ENCODE results near the gene GMCL2.
"Not testable (repeated sequence)": the region's sequence is repeated elsewhere in the genome, so short reads cannot be mapped to it uniquely, and the experiment has no call there.

GMCL2 gene

DNA sequence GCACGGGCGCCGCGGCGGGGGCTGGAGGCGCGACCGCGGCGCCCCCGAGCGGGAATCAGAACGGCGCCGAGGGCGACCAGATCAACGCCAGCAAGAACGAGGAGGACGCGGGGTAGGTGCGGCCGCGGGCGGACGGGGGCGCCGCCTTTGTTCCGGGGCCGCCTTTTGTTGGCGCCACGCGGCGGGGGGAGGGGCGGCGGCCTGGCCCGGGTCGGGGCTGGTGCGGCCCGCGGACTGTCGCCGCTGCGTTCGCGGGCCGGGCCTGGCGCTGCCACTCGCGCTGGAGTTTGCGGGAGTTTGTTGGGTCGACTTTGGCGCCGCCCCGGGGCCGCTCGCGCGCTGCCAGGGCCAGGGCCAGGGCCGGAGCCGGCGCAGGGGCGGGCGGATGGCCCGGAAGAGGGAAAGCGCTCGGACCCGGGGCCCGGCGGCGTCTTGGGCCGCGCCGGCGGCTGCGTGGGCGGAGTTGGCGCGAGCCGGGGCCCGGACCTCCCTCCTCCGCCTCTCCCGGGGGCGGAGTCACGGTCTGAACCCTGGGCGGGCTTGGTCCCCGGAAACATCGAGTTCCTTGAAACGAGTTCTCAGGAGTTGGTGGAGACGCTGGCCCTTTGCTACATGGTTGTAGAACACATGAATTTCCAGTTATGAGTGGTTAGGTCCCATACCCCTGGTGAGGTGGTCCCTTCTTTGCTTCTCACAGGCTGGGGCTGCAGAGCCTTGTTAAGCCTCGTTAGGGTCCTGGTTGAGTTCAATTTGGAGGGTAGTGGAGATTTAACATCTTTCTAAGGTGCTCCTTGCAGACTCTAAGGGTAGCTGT is 18.0 kb upstream of the GMCL2 start:
- peak; percentile 84 to 85 for DNase-seq

DNA sequence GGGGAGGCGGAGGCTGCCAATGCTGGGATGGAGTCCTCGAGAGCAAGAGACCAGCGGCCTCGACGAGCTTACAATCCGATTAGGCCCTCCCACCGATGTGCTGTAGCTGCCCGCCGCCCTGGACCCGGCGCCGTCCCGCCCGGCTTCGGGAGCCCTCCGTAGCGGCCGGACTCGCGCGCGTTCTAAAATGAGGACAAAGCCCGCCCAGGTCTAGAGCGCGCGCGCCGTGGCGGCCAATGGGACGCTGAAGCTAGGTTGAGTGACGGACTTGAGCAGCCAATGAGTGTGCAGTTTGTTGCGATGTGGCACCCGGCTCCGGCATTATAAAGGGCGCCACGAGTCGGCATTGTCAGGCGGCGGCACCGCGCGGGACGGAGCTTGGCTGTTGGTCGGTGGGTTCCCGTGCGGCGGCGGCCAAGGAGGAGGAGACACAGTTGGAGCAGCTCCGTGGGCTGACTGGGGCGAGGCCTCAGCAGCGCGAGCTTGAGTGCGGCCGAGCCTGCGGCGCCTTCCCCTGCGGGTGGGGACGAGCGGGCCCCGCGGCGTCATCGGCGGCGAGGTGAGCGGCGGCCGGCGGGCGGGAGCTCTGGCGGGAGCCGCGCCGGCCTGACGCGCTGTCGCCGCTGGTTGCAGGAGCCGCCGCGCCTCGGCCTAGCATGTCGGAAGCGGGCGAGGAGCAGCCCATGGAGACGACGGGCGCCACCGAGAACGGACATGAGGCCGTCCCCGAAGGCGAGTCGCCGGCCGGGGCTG is 17.2 kb upstream of the GMCL2 start, which contains the start of gene HNRNPAB:
Gene HNRNPAB, plus strand, starts transcription at position 352 of the 753 bp plus-strand sequence. Its CDS starts 305 bp downstream, at position 657.
- DNase-seq, result peak; percentile 96 to 97

DNA sequence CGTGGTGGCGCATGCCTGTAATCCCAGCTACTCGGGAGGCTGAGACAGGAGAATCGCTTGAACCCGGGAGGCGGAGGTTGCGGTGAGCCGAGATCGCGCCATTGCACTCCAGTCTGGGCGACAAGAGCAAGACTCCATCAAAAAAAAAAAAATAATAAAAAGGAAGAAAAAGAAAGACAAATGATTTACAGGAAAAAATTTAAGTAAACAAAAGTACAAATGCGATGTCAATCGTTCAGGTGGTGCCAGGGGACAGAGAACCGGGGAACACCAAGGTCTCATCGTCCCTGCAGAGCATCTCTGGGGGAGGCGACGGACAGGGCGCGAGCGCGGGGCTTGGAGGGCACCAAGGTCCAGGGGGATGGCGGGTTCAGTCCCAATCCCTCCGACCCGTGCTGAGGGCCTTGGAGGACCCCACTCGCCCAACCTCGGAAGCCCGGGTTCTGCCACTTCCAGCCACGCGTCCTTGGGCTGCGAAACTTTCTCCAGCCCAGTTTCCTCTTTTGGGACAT is 16.6 kb upstream of the GMCL2 start:
- DNase-seq, result no peak

DNA sequence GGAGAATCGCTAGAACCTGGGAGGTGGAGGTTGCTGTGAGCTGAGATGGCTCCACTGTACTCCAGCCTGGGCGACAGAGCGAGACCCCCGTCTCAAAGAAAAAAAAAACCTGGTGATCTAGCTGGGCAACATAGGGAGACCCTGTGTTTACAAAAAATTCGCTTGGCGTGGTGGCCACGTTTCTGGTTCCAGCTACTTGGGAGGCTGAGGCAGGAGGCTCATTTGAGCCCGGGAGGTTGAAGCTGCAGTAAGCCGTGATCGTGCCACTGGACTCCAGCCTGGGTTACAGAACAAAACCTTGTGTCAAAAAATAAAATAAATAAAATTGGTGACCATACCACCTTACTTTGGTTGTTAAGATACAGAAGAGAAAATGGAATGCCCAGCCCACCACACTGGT is 15.4 kb upstream of the GMCL2 start:
- no peak for DNase-seq

DNA sequence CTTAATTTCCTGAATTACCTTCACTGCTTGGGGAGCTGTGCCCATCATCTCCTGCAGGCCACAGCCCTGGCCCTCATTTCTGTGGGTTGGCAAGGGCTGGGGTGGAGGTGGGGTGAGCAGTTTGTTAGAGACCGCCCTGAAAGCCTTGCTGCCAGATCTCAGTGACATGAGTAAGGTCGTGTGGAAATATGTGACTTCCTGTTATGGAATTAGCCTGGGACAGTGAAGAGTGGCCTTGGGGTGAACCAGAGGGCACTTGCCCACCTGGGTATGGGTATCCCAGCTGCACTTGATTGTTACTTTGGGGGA is 14.7 kb upstream of the GMCL2 start:
- peak; percentile 63 to 73 for DNase-seq

DNA sequence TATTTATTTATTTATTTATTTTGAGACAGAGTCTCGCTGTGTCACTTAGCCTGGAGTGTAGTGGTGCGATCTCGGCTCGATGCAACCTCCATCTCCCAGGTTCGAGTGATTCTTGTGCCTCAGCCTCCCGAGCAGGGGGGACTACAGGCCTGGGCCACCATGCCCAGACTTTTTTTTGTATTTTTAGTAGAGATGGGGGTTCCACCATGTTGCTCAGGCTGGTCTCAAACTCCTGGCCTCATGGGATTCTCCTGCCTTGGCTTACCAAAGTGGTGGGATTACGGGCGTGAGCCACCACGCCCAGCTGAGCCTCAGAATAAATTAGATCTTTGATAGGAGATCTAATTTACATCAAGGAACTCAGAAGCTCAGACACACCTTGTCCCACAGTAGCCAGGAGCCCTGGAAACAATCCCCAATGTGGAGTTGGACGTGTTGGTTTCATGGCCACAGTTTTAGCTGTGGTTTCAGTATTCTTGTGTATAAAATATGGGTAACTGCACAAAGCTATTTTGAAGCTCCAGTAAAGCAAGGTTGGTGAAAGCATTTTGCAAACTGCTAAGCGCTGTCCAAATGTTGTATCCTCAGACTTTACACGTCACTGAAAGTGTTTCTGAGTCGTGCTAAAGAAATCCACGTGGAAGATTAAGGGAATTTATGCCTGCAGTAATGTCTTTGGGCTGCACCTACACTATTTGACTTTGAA is 14.2 kb upstream of the GMCL2 start:
- no peak for DNase-seq

DNA sequence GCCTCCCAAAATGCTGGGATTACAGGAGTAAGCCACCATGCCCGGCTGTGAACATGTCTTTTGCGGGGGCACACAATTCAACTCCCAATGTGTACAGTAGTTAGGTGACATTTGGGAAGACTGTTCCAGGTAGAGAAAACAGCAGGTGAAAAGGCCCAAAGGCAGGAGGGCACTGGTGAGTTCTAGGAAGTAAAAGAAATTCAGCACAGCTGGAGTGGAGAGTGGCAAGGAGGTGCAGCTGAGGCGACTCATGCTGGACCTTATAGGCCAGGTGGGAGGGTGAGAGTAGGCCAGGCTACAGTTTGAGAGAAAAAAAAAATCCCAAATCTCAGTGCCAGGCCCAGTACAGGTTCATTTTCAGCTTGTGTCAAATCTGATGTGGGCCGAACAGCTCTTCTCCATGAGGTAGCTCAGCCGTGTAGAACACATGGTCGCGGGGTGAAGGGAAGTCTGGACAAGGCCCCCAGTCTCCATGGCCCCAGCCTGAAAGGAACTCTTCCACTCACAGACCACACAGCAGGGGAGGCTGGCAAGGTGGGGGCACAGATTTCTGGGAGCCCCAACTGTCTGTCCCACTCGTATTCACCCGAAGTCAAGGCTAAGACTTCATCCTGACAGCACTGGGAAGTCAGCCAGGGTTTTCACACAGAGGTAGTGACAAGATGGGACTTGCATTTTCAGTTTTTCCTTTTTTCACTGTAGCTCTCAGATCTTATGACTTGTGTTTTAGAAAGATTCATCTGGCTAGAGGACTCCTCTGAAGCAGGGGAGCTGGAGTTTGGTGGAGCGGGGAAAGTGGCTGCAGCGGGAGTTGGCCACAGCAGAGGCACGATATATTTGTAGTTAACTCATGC is 12.6 kb upstream of the GMCL2 start:
- DNase-seq, result no peak

DNA sequence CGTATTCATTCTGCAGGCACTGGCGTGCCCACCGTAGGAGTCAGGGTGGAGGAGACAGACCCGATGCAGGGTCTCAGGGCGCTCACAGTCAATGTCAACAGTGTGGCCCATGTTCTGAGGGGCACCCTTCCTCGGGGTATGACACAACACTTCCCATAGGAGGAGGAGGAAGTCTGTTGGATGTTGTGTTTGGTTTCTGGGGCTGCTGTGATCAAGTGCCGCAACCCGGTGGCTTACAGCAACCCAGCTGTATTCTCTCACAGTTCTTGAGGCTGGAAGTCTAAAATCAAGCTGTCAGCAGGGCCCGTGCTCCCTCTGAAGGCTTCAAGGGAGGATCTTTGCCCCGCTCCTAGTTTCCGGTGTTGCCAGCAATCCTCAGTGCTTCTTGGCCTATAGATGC is 11.5 kb upstream of the GMCL2 start:
- peak; percentile 37 to 61 for DNase-seq

DNA sequence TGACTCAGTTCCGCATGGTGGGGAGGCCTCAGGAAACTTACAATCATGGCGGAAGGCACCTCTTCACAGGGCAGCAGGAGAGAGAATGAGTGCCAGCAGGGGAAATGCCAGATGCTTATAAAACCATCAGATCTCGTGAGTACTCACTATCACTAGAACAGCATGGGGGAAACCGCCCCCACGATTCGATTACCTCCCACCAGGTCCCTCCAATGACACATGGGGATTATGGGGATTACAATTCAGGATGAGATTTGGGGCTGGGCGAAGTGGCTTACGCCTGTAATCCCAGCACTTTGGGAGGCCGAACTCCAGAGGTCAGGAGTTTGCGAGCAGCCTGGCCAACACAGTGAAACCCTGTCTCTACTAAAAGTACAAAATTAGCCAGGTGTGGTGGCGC is 11.0 kb upstream of the GMCL2 start:
- DNase-seq, result not testable (repeated sequence)

DNA sequence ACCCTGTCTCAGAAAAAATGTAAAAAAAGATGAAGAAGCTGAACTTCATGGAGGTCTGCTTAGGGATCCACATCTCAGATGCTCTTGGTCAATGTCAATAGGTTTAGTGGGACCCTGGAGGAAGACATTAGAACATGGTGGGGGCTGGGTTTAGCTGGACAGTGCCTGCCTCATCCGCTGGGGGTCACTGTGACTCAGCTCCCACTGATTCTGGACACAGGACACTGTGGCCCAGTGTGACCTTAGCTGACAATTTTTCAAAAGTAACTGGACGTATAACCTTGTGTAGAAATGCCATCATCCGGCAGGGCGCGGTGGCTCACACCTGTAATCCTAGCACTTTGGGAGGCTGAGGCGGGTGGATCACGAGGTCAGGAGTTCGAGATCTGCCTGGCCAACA is 9.8 kb upstream of the GMCL2 start:
- no peak for DNase-seq

DNA sequence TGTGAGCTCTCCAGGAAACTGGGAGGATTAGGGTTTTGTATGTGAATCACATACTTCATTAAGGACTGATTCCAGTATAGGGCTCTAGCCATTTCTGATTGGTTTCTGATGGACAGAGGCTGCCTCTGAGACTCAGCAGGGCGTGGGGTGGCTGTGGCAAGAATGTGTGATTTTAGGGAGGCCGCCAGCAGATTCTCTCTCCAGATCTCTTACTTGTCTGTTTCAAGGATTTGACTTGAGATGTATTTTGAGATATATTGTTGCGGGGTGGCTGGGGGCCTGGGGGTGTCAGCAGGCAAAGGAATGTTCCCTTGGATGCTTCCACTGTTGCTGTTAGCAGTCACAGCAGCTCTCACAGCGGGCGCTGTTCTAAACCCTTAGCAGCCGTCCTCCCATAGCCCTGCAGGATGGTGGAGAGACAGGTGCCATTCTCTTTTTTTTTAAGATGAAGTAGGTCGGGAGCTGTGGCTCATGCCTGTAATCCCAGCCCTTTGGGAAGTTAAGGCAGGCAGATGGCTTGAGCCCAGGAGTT is 9.2 kb upstream of the GMCL2 start:
- DNase-seq, result no peak

DNA sequence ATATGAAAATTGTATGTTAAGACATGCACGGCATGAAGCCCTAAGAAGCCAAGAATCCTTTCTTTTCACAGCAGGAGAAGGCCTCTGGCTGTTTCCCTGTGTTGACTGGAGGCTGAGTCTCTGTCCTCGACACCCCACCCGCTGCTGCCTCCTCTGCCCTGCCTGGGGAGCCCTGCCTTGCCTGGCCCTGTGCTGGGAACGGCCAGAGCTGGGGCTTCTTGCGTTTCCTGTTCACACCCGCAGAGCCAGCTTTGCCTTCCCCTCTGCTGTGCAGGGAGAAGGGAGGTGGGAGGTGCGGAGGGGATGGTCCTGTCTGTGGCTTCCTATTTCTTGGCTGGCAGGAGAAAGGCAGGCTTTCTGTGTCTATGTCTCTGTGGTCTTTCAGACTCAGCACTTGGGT is 6.9 kb upstream of the GMCL2 start:
- DNase-seq, result peak; percentile 28 to 54

DNA sequence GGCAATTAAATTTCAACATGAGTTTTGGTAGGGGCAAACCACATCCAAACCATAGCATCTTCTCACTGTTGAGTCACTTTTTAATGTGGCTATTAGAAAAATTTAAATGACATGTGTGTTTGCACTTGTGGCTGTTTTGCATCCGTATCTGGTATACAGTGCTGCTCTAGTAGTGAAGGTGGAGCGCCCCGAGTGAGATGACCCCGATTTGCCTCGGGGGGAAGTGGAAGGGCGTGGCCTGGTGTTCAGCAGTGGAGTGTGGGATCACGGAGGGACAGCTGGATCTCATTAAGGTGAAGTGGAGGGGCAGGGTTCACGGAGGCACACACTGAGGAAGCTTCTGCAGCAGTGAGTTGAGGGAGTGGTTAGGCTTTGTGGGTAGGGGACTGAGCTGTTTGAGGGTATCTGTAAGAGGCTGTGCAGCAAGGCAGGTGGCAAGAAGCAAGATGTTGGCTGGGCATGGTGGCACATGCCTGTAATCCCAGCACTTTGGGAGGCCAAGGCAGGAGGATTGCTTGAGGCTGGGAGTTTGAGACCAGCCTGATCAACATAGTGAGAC is 6.2 kb upstream of the GMCL2 start:
- no peak for DNase-seq

DNA sequence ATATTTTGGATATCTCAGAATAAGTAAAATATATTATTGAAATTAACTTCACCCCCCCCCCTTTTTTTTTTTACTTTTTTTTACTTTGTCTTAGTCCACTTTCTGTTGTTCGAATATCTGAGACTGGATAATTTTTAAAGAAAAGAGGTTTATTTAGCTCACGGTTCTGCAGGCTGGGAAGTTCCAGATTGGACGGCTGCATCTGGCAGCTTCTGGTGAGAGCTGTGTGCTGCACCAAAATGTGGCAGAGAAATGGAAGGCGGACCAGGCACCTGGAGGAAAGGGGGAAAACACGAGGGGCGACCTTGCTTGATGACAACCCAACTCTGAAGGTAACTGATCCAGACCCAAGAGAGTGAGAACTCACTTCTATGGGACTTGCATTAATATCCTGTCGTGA is 5.6 kb upstream of the GMCL2 start:
- no peak for DNase-seq

DNA sequence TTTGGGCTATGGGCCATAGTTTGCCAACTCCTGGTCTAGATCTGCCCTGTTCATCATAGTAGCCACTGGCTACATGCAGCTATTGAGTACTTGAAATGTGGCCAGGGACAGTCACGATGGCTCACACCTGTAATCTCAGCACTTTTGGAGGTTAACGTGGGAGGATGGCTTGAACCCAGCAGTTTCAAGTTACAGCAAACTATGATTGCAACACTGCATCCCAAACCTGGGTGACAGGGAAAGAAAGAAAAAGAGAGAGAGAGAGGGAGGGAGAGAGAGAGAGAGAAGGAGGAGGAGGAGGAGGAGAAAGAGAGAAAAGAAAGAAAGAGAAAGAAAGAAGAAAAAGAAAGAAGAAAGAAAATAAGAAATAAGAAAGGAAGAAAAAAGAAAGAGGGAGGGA is 5.1 kb upstream of the GMCL2 start:
- DNase-seq, result no peak

DNA sequence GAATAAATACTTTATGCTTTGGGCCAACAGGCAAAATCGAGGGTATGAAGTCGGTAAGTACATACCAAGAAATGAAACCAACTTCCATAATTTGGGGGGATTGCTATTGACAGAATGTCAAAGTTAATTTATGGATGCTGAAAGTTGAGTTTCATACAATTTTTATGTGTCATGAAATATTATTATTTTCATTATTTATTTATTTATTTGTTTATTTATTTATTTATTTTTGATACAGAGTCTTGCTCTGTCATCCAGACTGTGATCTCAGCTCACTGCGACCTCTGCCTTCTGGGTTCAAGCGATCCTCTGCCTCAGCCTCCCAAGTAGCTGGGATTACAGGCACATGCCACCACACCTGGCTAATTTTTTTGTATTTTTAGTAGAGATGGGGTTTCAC is 4.5 kb upstream of the GMCL2 start:
- no peak for DNase-seq

DNA sequence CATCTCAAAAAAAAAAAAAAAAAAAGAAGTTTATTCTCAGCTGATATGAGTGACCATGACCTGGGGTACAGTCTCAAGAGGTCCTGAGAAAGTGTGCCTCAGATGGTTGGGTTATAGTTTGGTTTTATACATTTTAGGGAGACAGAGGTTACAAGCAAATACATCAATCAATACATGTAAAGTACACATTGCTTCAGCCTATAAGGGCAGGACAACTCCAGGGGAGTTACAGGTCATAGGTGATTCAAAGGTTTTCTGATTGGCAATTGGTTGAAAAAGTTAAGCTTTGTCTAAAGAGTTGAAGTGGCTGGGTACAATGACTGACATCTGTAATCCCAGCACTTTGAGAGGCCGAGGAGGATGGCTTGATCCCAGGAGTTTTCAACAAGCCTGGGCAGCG is 2.3 kb upstream of the GMCL2 start:
- DNase-seq, result no peak

DNA sequence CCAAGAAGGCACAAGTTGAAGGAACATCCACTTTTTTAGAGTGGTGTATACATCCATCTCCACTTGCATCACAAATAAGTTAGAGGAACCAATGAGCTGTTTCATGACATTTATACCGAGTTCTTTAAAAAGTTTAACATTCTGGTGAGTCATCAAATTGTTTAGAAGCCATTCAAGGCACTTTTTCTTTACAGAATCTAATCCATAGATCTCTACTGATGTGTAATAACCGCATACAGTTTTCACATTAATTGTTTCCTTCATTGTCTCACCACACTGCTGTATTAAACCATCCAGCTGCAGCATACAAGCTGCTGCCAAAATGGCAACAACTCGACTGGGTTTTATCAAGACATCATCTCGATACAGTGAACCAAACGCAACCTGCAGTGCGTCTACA is 744 bp downstream of the GMCL2 start:
- peak; percentile 16 to 55 for DNase-seq

DNA sequence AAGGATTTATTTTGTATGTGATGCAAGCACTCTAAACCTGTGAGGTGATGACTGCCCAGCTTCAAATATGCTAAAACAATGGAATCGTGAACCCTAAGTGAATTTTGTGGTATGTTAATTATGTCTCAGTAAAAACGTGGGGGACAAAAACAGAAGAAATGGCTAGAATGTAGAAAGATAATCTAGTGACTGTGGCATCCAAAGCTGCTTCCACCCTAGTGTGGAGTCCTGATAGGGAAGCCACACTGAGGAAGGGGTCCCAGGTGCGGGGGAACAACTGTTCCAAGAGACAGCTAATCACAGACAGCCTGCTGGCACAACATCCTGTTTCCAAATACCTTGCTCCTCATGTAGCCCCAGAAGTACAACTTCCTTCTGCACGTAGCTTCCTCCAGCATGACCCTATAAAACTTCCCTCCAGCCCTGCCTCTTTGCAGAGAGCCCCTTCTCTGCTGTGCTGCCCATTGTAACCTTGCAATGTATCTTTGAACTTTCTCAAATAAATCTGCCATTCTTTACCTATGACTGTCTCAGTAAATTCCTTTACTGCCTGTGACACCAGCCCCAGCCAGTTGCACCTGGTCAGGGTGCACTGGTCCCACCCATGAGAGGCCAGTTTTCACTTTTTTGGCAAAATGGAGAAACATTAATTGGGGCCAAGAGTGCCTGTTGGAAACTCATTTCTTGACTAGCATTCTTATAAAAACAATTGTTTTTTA is 4.9 kb downstream of the GMCL2 start:
- peak; percentile 45 to 60 for DNase-seq

DNA sequence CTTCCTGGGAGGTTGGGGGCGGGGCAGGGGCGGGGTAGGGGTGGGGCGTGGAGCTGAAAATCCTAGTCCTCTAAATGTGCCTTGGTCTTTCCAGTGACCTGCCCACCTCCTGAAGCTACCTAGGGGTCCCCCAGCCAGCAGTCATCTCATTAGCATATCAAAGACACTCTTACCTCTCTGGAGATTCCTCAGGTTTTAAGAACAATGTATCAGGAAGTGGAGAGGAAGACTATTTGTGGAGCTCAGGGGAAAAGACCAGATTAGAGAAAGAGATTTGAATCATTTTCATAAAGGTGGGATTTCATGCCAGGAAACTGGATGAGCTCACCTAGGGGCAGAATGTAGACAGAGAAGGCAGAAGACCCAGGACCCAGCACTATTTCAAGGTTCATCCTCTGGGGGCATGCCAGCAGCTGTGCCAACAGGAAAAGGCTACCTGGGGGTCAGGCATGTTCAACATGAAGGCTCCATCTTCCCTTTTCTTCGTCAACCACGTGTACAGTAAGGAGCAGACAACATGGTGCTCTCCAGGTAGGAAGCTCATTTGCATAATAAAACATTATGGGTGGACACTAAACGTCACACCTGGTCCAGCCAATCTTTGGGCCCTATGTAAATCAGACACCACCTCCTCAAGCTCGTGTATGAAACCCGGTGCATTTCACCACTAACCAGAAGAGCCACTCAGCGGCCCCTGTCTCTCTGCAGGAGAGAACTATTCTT is 6.9 kb downstream of the GMCL2 start:
- no peak for DNase-seq

Measured in inflammatory macrophage (primary cell).